Measurements from ENCODE around the gene PRSS36. TPM values are rescaled to one million over a fixed set of nuclear protein-coding genes. Genes with fewer than 3 reads are reported as not detected.
"Not testable (repeated sequence)": the region's sequence is repeated elsewhere in the genome, so short reads cannot be mapped to it uniquely, and the experiment has no call there.

Gene PRSS36
- polyA plus RNA-seq, 3 donors = 0.78 to 1.6 (median 1.6) TPM

DNA sequence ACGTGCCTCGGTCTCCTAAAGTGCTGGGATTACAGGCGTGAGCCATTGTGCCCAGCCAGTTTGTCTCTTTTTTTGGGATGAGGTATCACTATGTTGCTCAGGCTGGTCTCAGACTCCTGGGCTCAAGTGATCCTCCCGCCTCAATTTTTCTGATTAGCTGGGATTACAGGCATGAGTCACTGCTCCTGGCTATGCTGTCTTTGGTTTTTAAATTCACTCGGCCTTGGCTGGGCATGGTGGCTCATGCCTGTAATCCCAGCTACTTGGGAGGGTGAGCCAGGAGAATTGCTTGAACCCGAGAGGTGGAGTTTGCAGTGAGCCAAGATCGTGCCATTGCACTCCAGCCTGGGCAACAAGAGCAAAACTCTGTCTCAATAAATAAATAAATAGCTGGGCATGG lies 5.4 kb downstream of the PRSS36 start:
- DNase-seq (ENCODE audit: extremely low read depth in 1 of 11, low read depth in 9 of 11, low spot score in 4 of 11) = not testable (repeated sequence)

DNA sequence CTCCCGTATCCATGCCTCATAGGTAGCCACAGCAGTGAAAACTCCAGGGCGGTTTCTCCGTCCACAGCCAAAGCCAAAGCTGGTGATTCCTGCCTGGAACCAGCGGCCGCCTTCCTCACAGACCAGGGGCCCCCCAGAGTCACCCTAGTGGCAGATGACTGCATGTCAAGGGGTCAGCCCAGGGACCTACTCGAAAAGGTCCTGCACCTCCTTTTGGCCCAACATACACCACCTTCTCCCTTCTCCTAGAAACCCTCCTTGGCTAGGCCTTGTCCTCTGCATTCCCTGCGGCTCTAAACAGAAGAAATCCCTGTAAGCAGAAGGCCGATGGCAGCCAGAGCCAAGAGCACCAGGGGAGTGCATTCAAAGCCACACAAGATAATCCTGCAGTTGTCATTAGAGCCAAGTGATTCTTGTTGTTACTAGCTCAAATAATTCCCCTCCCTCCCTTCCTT lies 6.1 kb downstream of the PRSS36 start:
- no peak for DNase-seq (ENCODE audit: extremely low read depth in 1 of 11, low read depth in 9 of 11, low spot score in 4 of 11)

DNA sequence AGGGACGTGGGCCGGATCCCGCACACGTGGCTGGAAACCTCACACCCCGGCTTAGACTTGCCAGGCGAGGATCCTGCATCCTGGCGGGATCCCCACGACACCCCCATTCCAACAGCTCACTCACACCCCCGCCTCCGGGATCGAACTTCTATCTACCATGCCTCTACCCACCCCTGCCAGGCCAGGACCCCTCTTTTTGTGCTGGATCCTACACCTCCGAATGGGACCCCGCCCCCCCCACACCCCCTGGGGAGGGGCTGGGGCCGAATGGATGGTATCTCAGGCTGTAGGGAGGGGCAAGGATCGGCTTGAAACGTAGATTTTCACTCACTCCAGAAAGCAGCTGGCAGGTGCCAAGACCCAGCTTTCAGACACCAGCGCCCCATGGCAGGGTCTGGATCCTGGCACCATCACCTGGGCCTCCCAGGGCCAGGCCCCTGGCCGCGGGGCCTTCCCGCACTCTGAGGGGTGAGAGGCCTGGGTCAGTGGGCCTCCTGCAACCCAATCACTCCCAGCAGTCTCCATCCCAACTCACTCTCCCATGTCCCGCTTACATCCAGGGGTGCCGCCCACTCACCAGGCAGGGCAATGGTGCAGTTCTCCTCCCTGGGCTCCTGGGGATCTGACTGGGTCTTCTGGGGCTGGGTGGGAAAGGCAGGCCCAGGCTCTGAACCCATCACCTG lies 6.7 kb downstream of the PRSS36 start:
- DNase-seq (ENCODE audit: extremely low read depth in 1 of 11, low read depth in 9 of 11, low spot score in 4 of 11) = no peak

DNA sequence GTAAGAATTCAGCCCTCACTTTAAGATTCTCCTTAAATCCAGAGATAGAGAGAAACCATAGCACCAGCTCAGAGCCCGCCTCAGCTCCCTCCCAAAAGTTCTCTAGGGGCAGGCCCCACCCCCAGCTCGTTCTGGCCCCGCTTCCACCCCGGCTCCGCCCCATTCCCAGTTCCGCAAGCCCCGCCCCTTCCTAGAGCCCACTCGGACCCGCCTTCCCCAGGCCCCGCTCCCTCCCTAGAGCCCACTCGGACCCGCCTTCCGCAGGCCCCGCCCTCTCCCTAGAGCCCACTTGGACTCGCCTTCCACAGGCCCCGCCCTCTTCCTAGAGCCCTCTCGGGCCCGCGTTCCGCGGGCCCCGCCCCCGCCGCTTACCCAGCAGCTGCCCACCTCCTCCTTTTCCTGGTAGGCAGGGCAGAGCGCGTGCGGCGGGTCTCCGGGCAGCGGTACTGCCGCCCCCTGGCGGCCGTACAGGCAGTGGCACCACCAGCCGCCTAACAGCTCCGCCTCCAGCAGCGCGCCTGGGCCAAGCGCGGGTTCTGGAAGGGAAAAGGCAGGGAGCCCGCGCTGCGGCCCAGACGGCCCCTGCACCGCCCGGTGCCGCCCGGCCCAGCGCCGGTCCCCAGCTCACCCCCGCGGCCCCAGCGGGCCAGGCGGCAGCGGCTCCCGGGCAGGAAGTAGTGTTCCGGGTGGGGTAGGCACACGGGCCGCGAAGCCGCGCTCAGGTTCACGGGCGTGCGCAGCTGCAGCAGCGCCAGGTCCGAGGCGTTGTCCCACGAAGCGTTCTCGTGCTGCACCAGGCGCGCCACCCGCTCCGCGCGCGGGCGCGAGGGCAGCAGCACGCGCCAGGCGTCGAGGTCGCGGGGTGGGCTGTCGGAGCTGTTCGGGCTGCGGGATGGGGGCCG lies 7.5 kb downstream of the PRSS36 start:
- DNase-seq (ENCODE audit: extremely low read depth in 1 of 11, low read depth in 9 of 11, low spot score in 4 of 11) = peak; percentile 94 to 99 (median 98)

DNA sequence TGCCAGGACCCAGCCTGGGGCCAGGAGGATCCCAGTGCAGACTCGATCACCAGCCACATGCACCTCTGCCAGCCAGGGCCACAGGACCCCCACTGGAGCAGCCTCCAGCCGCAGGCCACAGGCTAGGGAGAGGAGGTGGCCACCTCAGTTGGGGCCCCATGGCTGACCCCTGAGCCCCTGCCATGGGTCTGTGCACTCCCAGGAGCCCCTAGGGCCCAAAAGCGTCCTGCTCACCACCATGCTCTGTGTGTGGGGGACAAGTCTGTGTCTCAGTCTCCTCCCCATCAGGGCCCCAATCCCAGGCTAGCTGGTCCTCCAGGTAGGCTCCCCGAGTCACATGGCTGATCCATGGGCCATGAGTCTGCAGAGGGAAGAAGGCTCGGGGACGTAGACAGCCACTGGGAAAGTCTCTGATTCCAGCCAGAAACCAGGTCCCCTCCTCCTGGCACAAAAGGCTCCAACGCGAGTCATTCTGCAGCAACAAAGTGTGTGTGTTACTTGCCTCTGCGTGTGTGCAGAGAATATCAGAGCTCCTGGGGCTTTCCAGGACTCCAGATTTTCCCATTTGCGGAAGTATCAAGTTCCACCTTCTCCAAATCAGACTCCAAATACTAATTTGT lies 8.3 kb downstream of the PRSS36 start:
- no peak for DNase-seq (ENCODE audit: extremely low read depth in 1 of 11, low read depth in 9 of 11, low spot score in 4 of 11)

DNA sequence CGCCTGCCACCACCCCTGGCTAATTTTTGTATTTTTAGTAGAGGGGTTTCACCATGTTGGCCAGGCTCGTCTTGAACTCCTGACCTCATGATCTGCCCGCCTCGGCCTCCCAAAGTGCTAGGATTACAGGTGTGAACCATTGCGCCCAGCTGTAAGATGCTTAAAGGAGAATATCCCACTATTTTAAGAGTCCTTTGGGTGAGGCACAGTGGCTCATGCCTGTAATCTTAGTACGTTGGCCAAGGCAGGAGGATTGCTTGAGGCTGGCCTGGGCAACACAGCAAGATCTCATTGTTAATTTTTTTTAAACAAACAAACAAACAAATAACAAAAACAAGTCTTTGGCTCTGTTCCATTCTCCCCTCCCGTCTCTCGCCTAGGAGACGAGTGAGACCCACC lies 8.8 kb downstream of the PRSS36 start:
- DNase-seq (ENCODE audit: extremely low read depth in 1 of 11, low read depth in 9 of 11, low spot score in 4 of 11) = not testable (repeated sequence)

DNA sequence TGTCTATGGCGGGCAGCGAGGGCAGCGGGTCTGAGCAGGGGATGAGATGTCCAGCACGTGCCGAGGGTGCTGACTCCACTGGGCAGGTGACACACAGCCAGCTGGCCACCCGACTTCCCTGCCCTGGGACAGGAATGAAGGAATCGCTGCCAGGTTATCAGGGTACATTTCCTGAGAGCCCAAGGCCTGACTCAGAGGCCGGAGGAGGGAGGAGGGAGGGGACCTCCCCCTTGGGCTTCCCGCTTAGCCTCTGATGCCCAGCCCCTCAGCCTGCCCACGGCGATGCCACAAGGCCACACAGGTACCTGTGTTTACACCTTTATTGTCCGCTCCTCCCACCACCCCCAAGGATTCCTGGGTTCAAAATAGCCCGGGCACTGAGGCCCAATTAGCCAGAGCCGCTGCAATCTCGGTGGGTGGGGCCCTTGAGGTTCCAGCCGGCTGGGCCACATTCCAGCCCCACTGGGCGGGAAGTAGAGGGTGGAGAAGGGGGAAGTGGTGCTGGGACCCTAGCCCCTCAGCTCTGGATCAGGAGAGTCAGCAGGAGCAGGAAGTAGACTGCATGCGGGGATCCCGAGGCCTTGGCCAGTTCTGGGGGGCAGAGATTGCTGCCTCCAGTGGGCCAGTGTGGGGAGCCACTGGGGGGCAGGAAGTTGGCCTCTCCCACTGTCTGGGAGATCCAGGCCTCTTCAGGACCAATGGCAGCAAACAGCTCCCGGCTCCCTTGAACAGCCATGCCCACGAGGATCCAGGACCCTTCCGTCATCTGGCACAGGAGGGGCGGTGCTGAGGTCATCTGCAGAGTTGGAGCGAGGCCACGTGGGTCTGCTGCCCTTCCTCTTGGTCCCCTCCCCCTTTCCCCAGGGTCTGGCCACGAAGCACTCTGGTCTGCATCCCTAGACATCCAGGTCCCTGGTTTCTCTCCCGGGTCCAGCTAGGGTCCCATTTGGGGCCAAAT lies 11.0 kb downstream of the PRSS36 start:
- DNase-seq (ENCODE audit: extremely low read depth in 1 of 11, low read depth in 9 of 11, low spot score in 4 of 11) = peak in 1 of 11 donors; percentile 19

DNA sequence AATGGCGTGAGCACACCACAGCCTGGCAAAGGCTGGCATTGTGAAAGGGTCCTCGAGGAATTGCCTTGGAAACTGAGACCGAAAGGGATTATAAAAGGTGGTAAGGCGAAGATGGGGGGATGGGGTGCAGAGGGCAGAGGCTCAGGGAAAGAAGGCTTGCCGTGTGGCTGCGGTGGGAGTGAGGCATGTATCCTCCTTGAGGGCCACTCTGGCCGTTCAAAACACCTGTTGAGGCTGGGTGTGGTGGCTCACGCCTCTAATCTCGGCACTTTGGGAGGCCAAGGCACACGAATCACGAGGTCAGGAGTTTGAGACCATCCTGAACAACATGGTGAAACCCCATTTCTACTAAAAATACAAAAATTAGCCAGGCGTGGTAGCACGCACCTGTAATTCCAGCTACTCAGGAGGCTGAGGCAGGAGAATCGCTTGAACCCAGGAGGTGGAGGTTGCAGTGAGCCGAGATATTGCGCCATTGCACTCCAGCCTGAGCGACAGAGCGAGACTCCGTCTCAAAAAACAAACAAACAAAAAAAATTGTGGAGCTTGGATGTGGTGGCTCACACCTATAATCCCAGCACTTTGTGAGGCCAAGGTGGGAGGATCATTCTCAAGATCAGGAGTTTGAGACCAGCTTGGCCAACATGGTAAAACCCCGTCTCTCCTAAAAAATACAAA lies 12.9 kb downstream of the PRSS36 start:
- DNase-seq (ENCODE audit: extremely low read depth in 1 of 11, low read depth in 9 of 11, low spot score in 4 of 11) = not testable (repeated sequence)

DNA sequence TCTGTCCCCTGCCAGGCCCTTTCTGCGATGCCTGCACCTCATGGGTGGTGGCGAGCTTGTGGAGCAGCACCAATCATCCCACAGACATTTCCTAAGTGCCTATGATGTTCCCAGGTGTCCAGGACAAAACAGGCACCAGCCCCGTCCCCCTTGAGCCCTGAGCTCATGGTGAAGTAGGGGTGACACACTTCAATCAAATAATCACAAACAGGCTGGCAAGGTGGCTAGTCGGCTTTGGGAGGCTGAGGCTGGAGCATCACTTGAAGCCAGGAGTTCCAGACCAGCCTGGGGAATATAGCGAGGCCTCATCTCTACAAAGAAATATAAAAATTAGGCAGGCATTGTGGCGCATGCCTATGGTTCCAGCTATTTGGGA lies 13.6 kb downstream of the PRSS36 start:
- no peak for DNase-seq (ENCODE audit: extremely low read depth in 1 of 11, low read depth in 9 of 11, low spot score in 4 of 11)

DNA sequence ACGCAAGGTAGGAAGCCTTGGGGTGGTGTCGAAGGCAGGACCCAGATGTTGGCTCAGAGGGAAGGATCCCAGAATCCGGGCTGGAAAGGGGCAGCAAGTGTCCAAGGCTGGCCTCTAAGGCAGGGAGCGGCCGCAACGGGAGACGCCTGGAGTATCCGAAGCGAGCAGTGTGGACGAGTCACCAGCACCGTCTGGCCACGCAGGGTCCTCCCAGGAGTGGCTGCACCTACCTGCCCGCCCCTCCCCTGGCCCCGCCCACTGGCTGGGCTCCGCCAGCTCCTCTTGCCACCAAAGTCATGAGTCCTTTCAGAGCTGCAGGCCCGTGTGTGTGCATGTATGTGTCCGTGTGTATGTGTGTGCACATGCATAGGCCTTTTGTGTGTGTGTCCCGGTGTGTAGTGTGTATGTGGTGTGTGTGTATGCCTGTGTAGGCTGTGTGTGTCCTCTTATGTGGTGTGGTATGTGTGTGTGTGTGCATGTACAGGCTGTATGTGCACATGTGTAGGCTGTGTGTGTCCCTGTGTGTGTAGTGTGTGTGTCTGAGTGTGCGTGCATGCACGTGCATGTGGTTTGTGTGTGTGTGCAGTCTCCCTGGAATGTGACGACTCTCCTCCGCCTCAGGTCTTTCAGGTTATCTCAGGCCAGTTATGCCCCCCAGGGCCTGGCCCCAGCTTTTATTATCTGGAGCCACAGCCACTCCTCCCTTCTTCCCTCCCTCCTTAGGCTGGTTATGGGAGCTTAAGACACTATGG lies 14.2 kb downstream of the PRSS36 start, which contains the start of gene PRSS8:
PRSS8 (minus strand) TSS at position 193 of the 752 bp plus-strand sequence. CDS start 229 bp downstream, outside the sequence.
- DNase-seq (ENCODE audit: extremely low read depth in 1 of 11, low read depth in 9 of 11, low spot score in 4 of 11) = peak in 1 of 11 donors; percentile 27

DNA sequence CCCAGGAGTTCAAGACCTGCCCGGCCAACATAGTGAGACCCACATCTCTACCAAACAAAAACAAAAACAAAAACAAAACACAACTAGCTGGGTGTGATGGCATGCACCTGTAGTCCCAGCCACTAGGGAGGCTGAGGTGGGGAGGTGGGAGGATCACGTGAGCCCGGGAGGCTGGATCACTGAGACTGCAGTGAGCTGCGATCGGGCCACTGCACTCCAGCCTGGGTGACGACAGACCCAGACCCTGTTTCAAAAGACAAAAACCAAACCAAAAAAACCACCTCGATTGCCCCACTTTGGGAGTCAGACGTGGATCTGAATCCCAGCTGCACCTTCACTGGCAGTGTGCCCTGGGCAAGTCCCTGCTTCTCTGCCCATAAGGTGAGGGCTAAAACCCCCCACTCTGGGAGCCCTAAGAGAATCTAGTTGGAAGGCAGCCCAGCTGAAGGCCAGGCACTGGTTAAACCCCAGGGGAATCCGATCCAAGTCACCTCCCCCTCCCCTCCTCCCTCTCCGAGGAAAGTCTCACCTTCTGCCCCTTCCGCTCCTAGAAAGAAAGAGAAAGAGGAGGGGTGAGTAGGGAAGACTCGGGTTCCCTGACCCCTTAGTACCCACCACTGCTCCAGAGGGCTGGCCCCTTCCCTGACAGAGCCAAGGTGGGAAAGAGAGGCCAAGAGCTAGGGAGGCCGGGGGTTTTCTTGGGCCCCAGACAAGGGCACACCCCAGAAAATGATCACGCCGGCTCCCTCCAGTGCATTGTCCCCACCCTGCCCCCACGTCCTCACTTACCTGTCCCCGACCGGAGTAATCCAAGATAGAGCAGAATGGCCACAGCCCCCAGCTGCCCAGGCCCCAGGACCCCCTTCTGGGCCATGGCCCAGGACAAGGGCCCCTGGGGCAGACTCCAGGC lies 15.0 kb downstream of the PRSS36 start:
- peak in 1 of 11 donors; percentile 44 for DNase-seq (ENCODE audit: extremely low read depth in 1 of 11, low read depth in 9 of 11, low spot score in 4 of 11)

DNA sequence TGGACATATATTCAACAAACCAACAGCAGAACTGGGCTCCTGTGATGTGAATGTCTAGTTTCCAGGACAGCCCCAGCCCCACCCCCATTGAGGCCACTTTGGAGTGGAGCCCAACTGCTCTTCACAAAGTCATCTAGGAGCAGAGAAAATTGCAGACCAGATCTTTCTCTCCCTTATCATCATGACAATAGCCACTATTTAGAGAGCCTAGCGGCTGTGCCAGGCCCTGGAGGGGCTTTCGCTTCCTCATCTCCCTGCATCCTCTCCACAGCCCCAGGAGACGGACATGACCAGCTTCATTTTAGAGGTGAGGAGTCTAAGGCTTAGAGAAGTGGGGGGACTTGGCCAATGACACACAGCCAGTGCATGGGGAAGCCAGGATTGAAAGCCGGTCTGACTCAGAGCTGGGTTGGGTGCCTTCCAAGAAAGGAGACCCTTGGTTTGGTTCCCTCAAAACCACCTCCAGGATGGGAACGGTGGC lies 15.7 kb downstream of the PRSS36 start:
- DNase-seq (ENCODE audit: extremely low read depth in 1 of 11, low read depth in 9 of 11, low spot score in 4 of 11) = no peak

DNA sequence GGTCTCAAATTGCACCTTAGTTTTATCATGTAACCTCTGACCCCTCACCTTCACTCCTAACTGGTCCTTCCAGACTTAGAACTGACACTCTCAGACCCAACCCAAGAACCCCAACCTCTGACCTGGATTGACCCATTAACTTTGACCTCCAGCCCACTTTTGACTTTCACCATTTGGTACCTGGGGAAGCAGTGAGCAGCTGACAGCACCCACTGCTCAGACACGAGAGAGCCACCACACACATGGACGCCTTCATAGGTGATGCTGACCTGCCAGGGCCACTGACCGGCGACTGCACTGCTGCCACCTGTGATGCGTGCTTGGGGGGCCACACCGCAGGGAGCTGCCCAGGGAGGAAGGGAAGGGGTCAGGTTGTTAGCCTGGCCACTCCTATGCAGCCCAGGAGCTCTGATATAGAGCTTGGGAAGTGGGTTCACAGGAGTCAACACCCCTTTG lies 16.8 kb downstream of the PRSS36 start:
- DNase-seq (ENCODE audit: extremely low read depth in 1 of 11, low read depth in 9 of 11, low spot score in 4 of 11) = no peak

DNA sequence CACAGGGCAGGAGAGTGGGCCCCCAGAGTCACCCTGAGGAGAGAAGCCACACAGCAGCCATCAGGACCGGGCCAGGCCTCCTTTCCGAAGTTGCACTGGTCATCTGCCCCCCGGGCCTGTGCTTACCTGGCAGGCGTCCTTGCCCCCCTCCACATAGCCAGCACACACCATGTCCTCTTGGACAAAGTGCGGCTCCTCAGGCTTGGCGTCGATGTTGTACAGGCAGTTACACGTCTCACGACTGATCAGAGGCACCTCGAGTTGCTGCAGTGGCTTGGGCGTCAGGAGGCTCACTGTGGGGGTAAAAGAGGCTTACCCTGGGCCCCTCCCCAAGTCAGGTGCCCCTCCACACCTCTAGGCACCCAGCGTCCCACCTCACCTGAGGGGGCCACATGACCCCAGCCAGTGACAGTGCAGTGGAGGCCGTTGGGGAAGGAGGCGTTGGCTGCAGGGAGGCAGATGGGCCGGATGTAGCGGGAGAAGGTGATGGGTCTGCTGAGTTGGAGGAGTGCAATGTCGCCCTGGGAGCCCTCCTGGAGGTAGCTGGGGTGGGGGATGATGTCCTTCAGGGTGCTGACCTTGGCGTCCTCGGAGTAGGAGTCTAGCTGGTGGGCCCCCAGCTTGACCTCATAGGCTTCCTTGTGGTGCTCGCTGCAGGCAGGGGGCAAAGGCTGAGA lies 17.4 kb downstream of the PRSS36 start:
- no peak for DNase-seq (ENCODE audit: extremely low read depth in 1 of 11, low read depth in 9 of 11, low spot score in 4 of 11)

DNA sequence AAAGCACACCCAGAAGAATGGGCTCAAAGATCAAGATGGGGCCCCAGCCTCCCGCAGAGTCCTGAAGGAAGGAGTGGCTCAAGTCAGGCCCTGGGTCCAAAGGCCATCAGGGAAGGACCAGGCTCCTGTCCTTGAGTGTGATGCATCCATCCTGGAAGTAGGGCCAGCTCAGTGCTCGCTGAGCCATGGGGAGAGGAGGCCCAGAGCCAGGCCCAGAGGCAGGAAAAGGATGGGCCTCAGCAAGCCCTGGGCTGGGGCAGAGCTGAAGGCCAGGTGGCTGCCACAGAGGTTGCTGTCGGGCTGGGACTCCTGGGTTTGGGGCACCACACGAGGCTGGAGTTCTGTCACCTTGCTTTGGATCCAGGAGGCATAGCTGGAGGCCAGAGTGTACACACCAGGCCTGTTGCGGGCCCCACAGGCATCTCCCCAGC lies 18.0 kb downstream of the PRSS36 start:
- no peak for DNase-seq (ENCODE audit: extremely low read depth in 1 of 11, low read depth in 9 of 11, low spot score in 4 of 11)

DNA sequence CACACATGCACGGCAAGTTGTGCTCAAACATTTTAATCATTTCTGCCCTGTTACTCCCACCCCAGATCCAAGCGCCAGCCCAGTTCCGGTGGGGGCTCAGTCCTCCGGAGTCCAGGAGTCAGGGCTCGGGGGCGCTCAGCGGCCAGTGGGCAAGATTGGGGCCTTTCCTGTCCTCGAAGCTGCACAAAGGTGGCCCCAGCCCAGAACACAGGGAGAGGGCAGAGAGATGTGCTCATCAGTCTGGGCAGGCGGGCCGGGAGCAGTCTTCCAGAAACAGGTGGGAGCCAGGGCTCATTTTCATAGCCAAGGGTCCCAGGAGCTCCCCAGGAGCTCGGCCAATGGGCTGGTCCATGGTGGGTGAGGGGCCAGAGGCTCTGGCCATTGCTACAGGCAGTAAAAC lies 18.4 kb downstream of the PRSS36 start:
- no peak for DNase-seq (ENCODE audit: extremely low read depth in 1 of 11, low read depth in 9 of 11, low spot score in 4 of 11)
